Erythroblast (primary cell): ENCODE measurements around the gene SPA17.

ENCODE experiments used
- GATA1 ChIP-seq: IDR thresholded peaks from 2 replicates; pipeline ENCODE4 v1.6.1; 2011; ENCODE audit warnings: low read depth, mild to moderate bottlenecking, control low read depth, low read length, moderate library complexity
- POLR2A ChIP-seq: IDR thresholded peaks from 2 replicates; pipeline ENCODE4 v1.6.1; 2011; ENCODE audit warnings: mild to moderate bottlenecking, low read length

- TF ChIP-seq POLR2A (no peak), GATA1 (no peak)
These were observed 53.8 kb downstream of the SPA17 start for GRCh38 chr11:124727474-124727873.
